HG03103 (cell line): ENCODE data around the gene DCDC2B.

Source experiments
- ATAC-seq: cut with Tn5 transposase; IDR thresholded peaks from one replicate; pipeline ENCODE4 v1.9.1; 2021; ENCODE audit warnings: low read depth; ENCODE audit not compliant: unreplicated experiment

DCDC2B gene

GRCh38 chr1:32221980-32222755, 13.3 kb downstream of the DCDC2B start, which contains the start of the genes EIF3I and TMEM234:
Gene EIF3I (plus strand): TSS chr1:32222407. CDS start chr1:32222442, 35 bp downstream.
Gene TMEM234 (minus strand): TSS chr1:32222353. CDS start chr1:32222322, 31 bp downstream.
- ATAC-seq, result peak; percentile 82

- ATAC-seq, result no peak
These were observed 14.8 kb downstream of the DCDC2B start for GRCh38 chr1:32223683-32224082.

GRCh38 chr1:32224285-32224684, 15.4 kb downstream of the DCDC2B start:
- ATAC-seq, result no peak

GRCh38 chr1:32228771-32229170, 19.9 kb downstream of the DCDC2B start:
- no peak for ATAC-seq

- ATAC-seq, result no peak
These were observed 23.0 kb downstream of the DCDC2B start for GRCh38 chr1:32231843-32232432.

- no peak for ATAC-seq
These were observed 23.8 kb downstream of the DCDC2B start for GRCh38 chr1:32232558-32233304.

GRCh38 chr1:32234792-32235191, 25.9 kb downstream of the DCDC2B start:
- no peak for ATAC-seq

- ATAC-seq, result no peak
These were observed 30.4 kb downstream of the DCDC2B start for GRCh38 chr1:32239337-32239736.

GRCh38 chr1:32239790-32240139, 30.9 kb downstream of the DCDC2B start:
- ATAC-seq, result no peak

- no peak for ATAC-seq
These were observed 31.5 kb downstream of the DCDC2B start for GRCh38 chr1:32240140-32240951.

GRCh38 chr1:32241001-32241763, 32.3 kb downstream of the DCDC2B start:
- no peak for ATAC-seq

- ATAC-seq, result no peak
These were observed 33.5 kb downstream of the DCDC2B start for GRCh38 chr1:32242341-32242851.

- no peak for ATAC-seq
These were observed 38.0 kb downstream of the DCDC2B start, which contains the start of gene FAM167B for GRCh38 chr1:32246888-32247273. Gene FAM167B (plus strand): TSS chr1:32247222. CDS start chr1:32247422, 200 bp downstream.

GRCh38 chr1:32247452-32247851, 38.6 kb downstream of the DCDC2B start:
- no peak for ATAC-seq

- ATAC-seq, result no peak
These were observed 39.3 kb downstream of the DCDC2B start for GRCh38 chr1:32247983-32248889.

GRCh38 chr1:32249831-32250525, 41.1 kb downstream of the DCDC2B start:
- ATAC-seq, result peak; percentile 53

GRCh38 chr1:32250893-32251716, 42.2 kb downstream of the DCDC2B start, which contains the start of gene LCK:
Gene LCK (plus strand): TSS chr1:32251265. CDS start chr1:32274330, 23,065 bp downstream.
- ATAC-seq, result no peak
